Smooth muscle cell (in vitro differentiated cells): ENCODE data around the gene UBXN11. TPM values are rescaled to one million over a fixed set of nuclear protein-coding genes. Genes with fewer than 3 reads are reported as not detected.

Experiments used
- DNase-seq: peaks from one replicate; lab custom pipeline; 2025; ENCODE audit not compliant: unreplicated experiment; lab: John Stamatoyannopoulos, UW
- H2AFZ ChIP-seq: fragments of 200-600 bp; sonication (generic); 2 replicates; pipeline ENCODE4 v1.6.0; 2016; ENCODE audit warnings: antibody characterized with exemption, low read depth, mild to moderate bottlenecking
- H3F3A ChIP-seq: fragments of 200-600 bp; sonication (generic); 2 replicates; pipeline ENCODE4 v1.6.0; 2017; ENCODE audit warnings: antibody characterized with exemption, low read depth
- H3K27ac ChIP-seq: fragments of 200-600 bp; sonication (generic); 2 replicates; pipeline ENCODE4 v1.5.1; 2016; ENCODE audit warnings: low read depth, mild to moderate bottlenecking
- H3K27me3 ChIP-seq: fragments of 200-600 bp; sonication (generic); 2 replicates; pipeline ENCODE4 v1.6.1; 2016; ENCODE audit warnings: low read depth, mild to moderate bottlenecking
- H3K36me3 ChIP-seq: fragments of 200-600 bp; sonication (generic); 2 replicates; pipeline ENCODE4 v1.5.1; 2016; ENCODE audit warnings: low read depth
- H3K4me1 ChIP-seq: fragments of 200-600 bp; sonication (generic); 2 replicates; pipeline ENCODE4 v1.5.1; 2016; ENCODE audit warnings: low read depth
- H3K4me2 ChIP-seq: fragments of 200-600 bp; sonication (generic); 2 replicates; pipeline ENCODE4 v1.6.0; 2016; ENCODE audit warnings: mild to moderate bottlenecking
- H3K4me3 ChIP-seq: fragments of 200-600 bp; sonication (generic); 2 replicates; pipeline ENCODE4 v1.5.1; 2016; ENCODE audit warnings: mild to moderate bottlenecking
- H3K79me2 ChIP-seq: fragments of 200-600 bp; sonication (generic); 2 replicates; pipeline ENCODE4 v1.6.0; 2016; ENCODE audit warnings: low read depth, mild to moderate bottlenecking
- H3K9ac ChIP-seq: fragments of 200-600 bp; sonication (generic); 2 replicates; pipeline ENCODE4 v1.6.0; 2016; ENCODE audit warnings: low read depth
- H3K9me3 ChIP-seq: fragments of 200-600 bp; sonication (generic); replicated peaks from 2 replicates; pipeline ENCODE4 v1.5.1; 2016; ENCODE audit warnings: low read depth
- H4K20me1 ChIP-seq: fragments of 200-600 bp; sonication (generic); 2 replicates; pipeline ENCODE4 v1.6.0; 2016; ENCODE audit warnings: low read depth
- WGBS: methylation state at CpG from one replicate; pipeline ENCODE4 v1.1.7; 2016; ENCODE audit warnings: low lambda C conversion rate; 5-methylcytosine and 5-hydroxymethylcytosine counted together
- polyA plus RNA-seq: library from polyadenylated mRNA; unstranded; fragments of >200 nt; fragmentation: Nextera tagmentation; extraction: Ambion mirVana; gene quantifications from 2 replicates; pipeline ENCODE4 v1.2.1, GENCODE V29; 2016
- total RNA-seq: library from RNA; depleted of rRNA; stranded (reverse); fragments of >200 nt; gene quantifications from 2 replicates; pipeline ENCODE4 v1.2.3, GENCODE V29; 2014
- TF ChIP-seq, protein P1 (sequence below): fragments of 200-600 bp; sonication (generic); IDR thresholded peaks from 2 replicates; pipeline ENCODE4 v1.5.1; 2017; ENCODE audit warnings: borderline replicate concordance, mild to moderate bottlenecking, antibody characterized with exemption; ENCODE audit not compliant: insufficient read depth, poor library complexity, severe bottlenecking

UBXN11 gene
- total and polyA plus RNA-seq, 2 experiments from 2014 or later: 3.3 to 17.7 TPM

DNA sequence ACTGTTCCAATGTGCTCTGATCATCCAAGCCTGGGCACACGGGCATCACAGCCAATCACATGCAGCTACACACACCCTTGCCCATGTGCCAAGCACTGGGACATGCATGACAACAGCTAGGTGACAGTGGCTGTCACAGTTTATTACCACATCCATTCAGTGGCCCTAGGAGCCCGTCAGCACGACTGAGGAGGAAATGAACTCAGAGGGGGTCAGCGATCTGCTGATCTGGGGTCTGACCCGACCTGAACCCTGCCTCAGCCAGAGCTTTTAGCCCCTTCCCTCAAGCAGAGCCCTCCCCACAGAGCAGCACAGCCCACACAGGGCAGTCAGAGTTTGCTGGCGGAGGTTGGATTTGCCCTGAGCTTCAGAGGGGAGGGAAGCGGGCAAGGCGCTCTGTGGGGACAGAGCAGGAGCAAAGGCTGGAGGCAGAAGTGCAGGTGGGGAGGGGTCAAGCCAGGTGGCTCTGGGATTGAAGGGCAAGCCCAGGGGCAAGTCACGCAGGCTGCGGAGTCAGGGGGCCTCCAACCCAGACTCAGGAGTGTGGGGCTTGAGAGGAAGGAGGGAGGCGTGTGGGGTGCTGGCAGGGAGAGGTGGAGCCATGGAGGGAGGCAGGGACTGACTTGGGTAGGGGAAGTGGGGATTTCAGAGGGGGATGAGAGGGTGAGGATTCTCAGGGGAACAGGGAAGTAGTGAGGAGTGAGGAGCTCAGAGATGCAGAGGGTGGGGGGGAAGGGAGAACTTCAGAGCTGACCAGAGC lies 16.1 kb downstream of the UBXN11 start:
- Histone ChIP-seq H3K27me3 (no peaks in the 10 kb centered on the region), H2AFZ (no peak overlapping the region), H3K4me1 (peaks cover 5% of the 10 kb centered on the region), H3K9ac (no peak overlapping the region), H3K27ac (no peak overlapping the region), H3K4me3 (no peak overlapping the region), H4K20me1 (no peaks in the 10 kb centered on the region), H3K79me2 (no peaks in the 10 kb centered on the region), H3K4me2 (no peak overlapping the region), H3K36me3 (no peaks in the 10 kb centered on the region), H3F3A (no peaks in the 10 kb centered on the region), H3K9me3 (no peaks in the 10 kb centered on the region)
- DNase-seq: no peak
- 82% methylated on average over 11 of the region's 11 CpGs for whole genome bisulfite sequencing
- TF ChIP-seq, protein P1, sequence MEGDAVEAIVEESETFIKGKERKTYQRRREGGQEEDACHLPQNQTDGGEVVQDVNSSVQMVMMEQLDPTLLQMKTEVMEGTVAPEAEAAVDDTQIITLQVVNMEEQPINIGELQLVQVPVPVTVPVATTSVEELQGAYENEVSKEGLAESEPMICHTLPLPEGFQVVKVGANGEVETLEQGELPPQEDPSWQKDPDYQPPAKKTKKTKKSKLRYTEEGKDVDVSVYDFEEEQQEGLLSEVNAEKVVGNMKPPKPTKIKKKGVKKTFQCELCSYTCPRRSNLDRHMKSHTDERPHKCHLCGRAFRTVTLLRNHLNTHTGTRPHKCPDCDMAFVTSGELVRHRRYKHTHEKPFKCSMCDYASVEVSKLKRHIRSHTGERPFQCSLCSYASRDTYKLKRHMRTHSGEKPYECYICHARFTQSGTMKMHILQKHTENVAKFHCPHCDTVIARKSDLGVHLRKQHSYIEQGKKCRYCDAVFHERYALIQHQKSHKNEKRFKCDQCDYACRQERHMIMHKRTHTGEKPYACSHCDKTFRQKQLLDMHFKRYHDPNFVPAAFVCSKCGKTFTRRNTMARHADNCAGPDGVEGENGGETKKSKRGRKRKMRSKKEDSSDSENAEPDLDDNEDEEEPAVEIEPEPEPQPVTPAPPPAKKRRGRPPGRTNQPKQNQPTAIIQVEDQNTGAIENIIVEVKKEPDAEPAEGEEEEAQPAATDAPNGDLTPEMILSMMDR: no peak

DNA sequence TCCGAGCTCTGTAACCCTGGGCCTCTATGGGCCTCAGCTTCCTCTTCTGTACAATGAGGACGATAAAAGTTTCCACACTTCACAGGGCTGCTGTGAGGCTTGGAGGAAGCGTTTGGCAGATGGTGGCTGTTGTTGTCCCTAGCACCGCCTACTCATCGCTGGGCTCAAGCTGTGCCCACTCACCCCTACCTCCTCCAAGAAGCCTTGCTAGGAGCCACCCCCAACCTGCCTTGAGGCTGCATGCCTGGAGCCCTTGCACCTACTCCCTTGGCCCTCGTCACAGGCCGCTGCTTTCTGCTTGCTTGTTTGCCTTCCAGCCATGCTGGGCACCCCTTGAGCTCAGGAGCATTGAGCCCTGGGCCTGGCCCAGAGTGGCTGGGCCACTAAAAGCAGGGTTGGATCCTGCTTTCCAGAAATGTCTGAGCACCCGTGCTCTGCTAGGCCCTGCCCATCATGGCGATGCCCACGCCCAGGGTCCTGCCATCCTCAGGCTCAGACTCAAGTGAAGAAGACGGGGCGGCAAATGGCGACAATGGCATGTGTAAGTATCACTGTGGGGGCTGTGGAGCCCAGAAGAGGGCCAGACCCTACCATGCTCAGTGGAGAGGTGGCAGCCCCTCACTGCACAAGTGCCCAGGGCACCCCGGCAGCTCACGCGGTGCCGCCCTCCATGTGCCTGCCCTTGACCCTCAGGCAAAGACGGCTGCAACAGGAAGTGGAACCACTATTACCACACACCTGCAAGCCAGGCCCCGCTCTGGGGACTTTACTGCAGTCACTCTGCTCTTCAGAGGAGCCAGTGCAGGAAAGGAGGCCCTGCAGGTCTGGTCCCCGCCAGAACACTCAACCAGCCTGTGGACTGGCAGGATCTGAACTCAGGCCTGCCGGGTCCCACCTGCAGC lies 17.0 kb downstream of the UBXN11 start:
- 90% methylated on average over 21 of the region's 21 CpGs for WGBS
- Histone ChIP-seq H3K27me3 (no peaks in the 10 kb centered on the region), H3F3A (no peaks in the 10 kb centered on the region), H3K4me1 (peaks cover 11% of the 10 kb centered on the region), H3K4me2 (no peak overlapping the region), H4K20me1 (no peaks in the 10 kb centered on the region), H3K27ac (no peak overlapping the region), H2AFZ (no peak overlapping the region), H3K36me3 (no peaks in the 10 kb centered on the region), H3K79me2 (no peaks in the 10 kb centered on the region), H3K4me3 (no peak overlapping the region), H3K9ac (no peak overlapping the region), H3K9me3 (no peaks in the 10 kb centered on the region)
- no peak for DNase-seq
- TF ChIP-seq, protein P1: no peak

DNA sequence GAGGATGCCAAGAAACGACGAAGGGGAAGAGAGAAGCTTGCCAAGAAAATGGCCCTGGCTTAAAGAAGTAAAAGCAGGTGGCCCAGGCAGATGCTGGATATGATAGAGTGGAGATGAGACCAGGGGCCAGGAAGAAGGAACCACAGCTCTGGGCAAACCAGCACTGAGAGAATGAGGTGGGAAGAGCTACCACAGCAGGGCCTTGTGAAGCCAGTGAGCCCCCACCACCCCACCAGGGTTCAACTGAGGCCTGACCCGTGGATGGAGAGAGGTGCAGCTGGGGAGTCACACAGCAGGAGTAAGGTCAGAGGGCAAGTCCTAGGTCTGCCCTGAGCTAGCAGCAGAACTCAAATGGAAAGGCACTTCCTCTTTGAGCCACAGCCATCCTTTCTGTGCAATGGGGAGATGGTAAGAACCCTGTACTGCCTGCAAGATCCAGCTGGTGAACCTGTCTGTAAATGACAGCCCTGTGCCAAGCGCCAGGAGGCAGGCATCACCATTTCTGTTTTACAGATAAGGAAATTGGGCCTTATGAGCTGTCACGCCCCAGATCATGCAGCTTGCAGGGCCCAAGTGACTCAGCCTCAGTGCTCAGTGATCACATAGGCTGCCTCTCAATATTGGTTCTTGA lies 18.0 kb downstream of the UBXN11 start:
- Histone ChIP-seq H3K36me3 (no peaks in the 10 kb centered on the region), H3K27ac (no peak overlapping the region), H2AFZ (no peak overlapping the region), H3K4me3 (no peak overlapping the region), H3K79me2 (no peaks in the 10 kb centered on the region), H3K4me2 (no peak overlapping the region), H3K9ac (no peak overlapping the region), H3K4me1 (peaks cover 11% of the 10 kb centered on the region), H3K27me3 (no peaks in the 10 kb centered on the region), H3K9me3 (no peaks in the 10 kb centered on the region), H4K20me1 (peaks cover 9% of the 10 kb centered on the region), H3F3A (peaks cover 7% of the 10 kb centered on the region)
- WGBS: 87% methylated on average over 5 of the region's 5 CpGs
- no peak for DNase-seq
- TF ChIP-seq, protein P1: no peak
